ENCODE results near the gene ARHGEF39. TPM values are rescaled to one million over a fixed set of nuclear protein-coding genes. Genes with fewer than 3 reads are reported as not detected.

The ARHGEF39 gene
- total RNA-seq, 1 experiment from 2014 or later: 15.3 TPM

DNA sequence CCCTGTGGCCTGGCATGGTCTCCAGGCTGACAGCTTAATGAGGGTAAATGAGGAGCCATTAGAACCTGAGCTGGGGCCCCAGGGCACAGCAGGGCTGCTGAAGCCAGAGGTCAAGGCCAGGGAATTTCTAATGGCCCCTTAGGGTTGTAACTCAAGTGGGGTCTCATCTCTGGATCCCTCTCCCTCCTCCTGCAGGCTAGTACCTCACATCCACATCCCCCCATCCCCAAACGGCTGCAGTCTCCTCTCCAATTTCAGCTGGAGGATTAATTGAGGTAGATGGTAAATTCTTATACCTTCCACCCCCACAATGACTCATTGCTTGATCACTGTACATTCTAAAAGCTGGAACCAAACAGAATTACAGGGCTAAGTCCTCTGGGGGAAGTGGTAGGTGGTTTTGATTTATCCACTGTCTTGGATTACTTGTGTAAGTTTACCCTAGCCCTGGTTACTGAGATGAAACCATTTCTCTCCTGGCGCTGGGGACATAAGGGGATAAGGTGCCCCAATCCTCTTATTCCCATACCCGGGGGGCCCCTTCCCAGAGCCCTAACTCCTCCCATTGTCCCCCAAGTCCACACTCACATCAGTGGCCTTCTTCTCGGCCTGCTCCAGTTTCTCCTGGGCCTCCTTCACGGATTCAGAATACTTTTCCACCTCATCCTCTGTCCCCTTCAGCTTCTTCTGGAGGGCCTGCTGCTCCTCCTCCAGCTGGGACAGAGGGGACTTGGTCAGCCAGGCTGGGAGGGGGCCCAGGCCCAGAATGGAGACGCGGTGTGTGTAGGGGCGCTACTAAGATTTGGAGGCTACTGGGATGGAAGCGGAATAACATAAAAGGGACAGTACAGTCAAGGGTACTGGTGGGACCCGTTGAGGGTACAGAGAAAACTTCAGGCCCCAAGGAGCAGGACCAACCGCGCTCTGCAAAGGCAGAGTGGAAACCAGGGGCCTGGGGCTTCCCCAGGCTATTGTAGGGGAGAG lies 23.9 kb upstream of the ARHGEF39 start:
- no peak overlapping the region for H3K4me3 ChIP-seq (ENCODE audit: low read length)

GRCh38 chr9:35687972-35688557 lies 23.1 kb upstream of the ARHGEF39 start:
- Histone ChIP-seq H3K27ac (ENCODE audit: low read length) (no peak overlapping the region), H3K9me2 (replicated peaks; ENCODE audit: insufficient read depth, low read length) (no peaks in the 10 kb centered on the region), H3K79me2 (ENCODE audit: low read length) (no peaks in the 10 kb centered on the region), H2AFZ (ENCODE audit: low read length) (no peak overlapping the region), H4K20me1 (ENCODE audit: insufficient read depth, low read depth, low read length) (no peaks in the 10 kb centered on the region), H3K9me3 (ENCODE audit: low read length) (no peaks in the 10 kb centered on the region), H3K36me3 (ENCODE audit: insufficient read depth, low read length) (no peaks in the 10 kb centered on the region), H3K4me3 (ENCODE audit: low read length) (no peak overlapping the region), H3K4me2 (ENCODE audit: low read depth, low read length, poor library complexity, severe bottlenecking) (no peak overlapping the region), H3K27me3 (ENCODE audit: low read length) (no peaks in the 10 kb centered on the region), H3K9ac (ENCODE audit: low read length) (no peak overlapping the region), H3K4me1 (ENCODE audit: low read length) (peaks cover 5% of the 10 kb centered on the region; the same call in 1 of the 2 replicates)
- no peak for DNase-seq

More for the DNA sequence above, 23.9 kb upstream of the ARHGEF39 start:
- DNase-seq: no peak
- Histone ChIP-seq H3K27ac (ENCODE audit: low read length) (no peak overlapping the region), H3K79me2 (ENCODE audit: low read length) (no peaks in the 10 kb centered on the region), H3K4me2 (ENCODE audit: low read depth, low read length, poor library complexity, severe bottlenecking) (no peak overlapping the region), H4K20me1 (ENCODE audit: insufficient read depth, low read depth, low read length) (no peaks in the 10 kb centered on the region), H3K27me3 (ENCODE audit: low read length) (no peaks in the 10 kb centered on the region), H3K9me3 (ENCODE audit: low read length) (no peaks in the 10 kb centered on the region), H3K9me2 (replicated peaks; ENCODE audit: insufficient read depth, low read length) (no peaks in the 10 kb centered on the region), H3K9ac (ENCODE audit: low read length) (no peak overlapping the region), H3K4me1 (ENCODE audit: low read length) (peaks cover 5% of the 10 kb centered on the region; the same call in 1 of the 2 replicates), H3K36me3 (ENCODE audit: insufficient read depth, low read length) (no peaks in the 10 kb centered on the region), H2AFZ (ENCODE audit: low read length) (no peak overlapping the region)

DNA sequence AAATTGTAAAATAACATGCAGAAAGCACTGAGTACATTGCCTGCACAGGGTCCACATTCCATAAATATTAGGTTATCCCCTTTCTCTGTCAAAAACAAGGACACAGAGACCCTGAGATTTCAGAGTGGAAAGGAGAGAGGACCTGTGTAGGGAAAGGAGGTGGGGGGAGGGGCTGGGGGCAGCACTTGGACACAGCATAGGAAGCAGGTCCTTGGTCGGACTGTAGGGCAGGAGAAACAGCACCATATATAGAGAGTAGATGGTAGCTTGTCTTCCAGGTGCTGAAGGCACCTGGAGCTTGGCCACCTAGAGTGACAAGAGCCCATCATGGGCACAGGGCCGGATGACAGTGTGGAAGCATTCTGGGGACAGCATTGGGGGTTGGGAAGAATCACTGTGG lies 22.3 kb upstream of the ARHGEF39 start:
- H3K4me2 ChIP-seq (ENCODE audit: low read depth, low read length, poor library complexity, severe bottlenecking): no peak overlapping the region
- H3K4me1 ChIP-seq (ENCODE audit: low read length): peaks cover 5% of the 10 kb centered on the region; the same call in 1 of the 2 replicates
- H4K20me1 ChIP-seq (ENCODE audit: insufficient read depth, low read depth, low read length): no peaks in the 10 kb centered on the region

DNA sequence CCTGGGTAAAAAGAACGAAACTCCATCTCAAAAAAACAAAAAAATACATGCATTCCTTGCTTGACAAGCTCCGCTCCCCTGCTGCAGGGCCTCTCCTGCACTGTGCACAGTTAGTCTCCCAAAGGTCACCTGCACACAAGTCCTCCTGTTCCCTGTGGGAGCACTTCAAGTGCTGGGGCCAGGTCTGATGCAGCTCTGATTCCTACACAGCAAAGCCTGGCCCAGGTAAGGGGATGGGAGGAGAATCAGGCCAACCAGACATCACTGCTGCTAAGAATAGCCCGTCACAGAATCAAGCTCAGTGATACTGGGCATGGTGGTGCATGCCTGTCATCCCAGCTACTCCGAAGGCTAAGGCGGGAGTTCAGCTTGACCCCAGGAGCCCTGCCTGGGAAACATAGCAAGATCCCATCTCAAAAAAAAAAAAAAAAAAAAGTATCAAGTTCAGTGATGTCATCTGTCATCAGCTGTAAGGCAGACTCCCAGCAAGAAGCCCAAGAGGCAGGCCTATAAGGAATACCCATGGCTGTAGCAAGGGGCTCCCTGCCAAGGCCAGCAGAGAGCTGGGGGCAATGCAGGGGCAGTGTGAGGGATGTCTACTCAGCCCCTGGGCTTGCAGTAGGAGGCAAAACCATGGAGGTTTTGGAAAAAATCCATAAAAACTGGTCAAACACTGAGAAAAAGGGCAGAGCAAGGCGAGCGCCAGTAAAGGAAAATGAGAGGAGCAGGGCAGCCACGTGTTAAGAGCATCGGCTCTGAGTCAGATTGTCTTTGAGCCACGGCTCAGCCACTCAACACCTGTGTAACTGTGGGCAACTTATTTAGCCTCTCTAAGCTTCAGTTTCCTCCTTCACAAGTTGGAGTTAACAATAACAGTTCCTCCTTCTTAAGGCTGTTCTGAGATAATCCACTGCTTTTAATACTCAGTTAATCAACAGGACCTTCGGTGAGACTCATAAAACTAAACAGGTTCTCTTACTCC lies 21.5 kb upstream of the ARHGEF39 start:
- DNase-seq: no peak
- Histone ChIP-seq H3K9ac (ENCODE audit: low read length) (no peak overlapping the region), H3K4me1 (ENCODE audit: low read length) (peaks cover 5% of the 10 kb centered on the region; the same call in 1 of the 2 replicates), H4K20me1 (ENCODE audit: insufficient read depth, low read depth, low read length) (no peaks in the 10 kb centered on the region), H3K79me2 (ENCODE audit: low read length) (no peaks in the 10 kb centered on the region), H3K27me3 (ENCODE audit: low read length) (no peaks in the 10 kb centered on the region), H2AFZ (ENCODE audit: low read length) (no peak overlapping the region), H3K27ac (ENCODE audit: low read length) (no peak overlapping the region), H3K9me3 (ENCODE audit: low read length) (no peaks in the 10 kb centered on the region), H3K36me3 (ENCODE audit: insufficient read depth, low read length) (no peaks in the 10 kb centered on the region), H3K9me2 (replicated peaks; ENCODE audit: insufficient read depth, low read length) (no peaks in the 10 kb centered on the region), H3K4me3 (ENCODE audit: low read length) (no peak overlapping the region), H3K4me2 (ENCODE audit: low read depth, low read length, poor library complexity, severe bottlenecking) (no peak overlapping the region)

More for the DNA sequence above, 22.3 kb upstream of the ARHGEF39 start:
- DNase-seq: no peak
- Histone ChIP-seq H3K4me3 (ENCODE audit: low read length) (no peak overlapping the region), H3K9me2 (replicated peaks; ENCODE audit: insufficient read depth, low read length) (no peaks in the 10 kb centered on the region), H3K36me3 (ENCODE audit: insufficient read depth, low read length) (no peaks in the 10 kb centered on the region), H2AFZ (ENCODE audit: low read length) (no peak overlapping the region), H3K79me2 (ENCODE audit: low read length) (no peaks in the 10 kb centered on the region), H3K27ac (ENCODE audit: low read length) (no peak overlapping the region), H3K9me3 (ENCODE audit: low read length) (no peaks in the 10 kb centered on the region), H3K27me3 (ENCODE audit: low read length) (no peaks in the 10 kb centered on the region), H3K9ac (ENCODE audit: low read length) (no peak overlapping the region)

DNA sequence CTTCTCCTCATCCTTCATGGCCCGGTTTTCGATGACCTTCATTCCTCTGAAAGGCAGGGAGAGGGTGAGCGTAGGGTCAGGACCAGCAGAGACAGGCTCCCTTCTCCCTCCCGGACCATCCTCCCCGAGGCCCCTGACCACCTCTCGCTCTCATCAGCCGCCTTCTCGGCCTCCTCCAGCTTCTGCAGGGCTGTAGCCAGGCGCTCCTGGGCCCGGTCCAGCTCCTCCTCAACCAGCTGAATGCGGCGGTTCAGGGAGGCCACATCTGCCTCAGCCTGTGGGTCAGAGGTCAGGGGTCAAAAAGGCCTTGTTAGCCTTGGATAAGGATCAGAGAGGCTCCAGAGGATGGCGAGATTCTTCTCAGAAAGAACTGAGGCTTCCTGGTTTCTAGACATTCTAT lies 20.5 kb upstream of the ARHGEF39 start:
- Histone ChIP-seq H3K36me3 (ENCODE audit: insufficient read depth, low read length) (no peaks in the 10 kb centered on the region), H3K9me2 (replicated peaks; ENCODE audit: insufficient read depth, low read length) (no peaks in the 10 kb centered on the region), H3K9ac (ENCODE audit: low read length) (no peak overlapping the region), H3K4me3 (ENCODE audit: low read length) (no peak overlapping the region), H3K27ac (ENCODE audit: low read length) (no peak overlapping the region), H3K79me2 (ENCODE audit: low read length) (no peaks in the 10 kb centered on the region), H3K9me3 (ENCODE audit: low read length) (no peaks in the 10 kb centered on the region), H3K27me3 (ENCODE audit: low read length) (no peaks in the 10 kb centered on the region), H2AFZ (ENCODE audit: low read length) (no peak overlapping the region), H3K4me1 (ENCODE audit: low read length) (peaks cover 9% of the 10 kb centered on the region), H3K4me2 (ENCODE audit: low read depth, low read length, poor library complexity, severe bottlenecking) (no peak overlapping the region), H4K20me1 (ENCODE audit: insufficient read depth, low read depth, low read length) (no peaks in the 10 kb centered on the region)
- no peak for DNase-seq

- no peaks in the 10 kb centered on the region for H3K9me3 ChIP-seq (ENCODE audit: low read length)
- H3K27me3 ChIP-seq (ENCODE audit: low read length): no peaks in the 10 kb centered on the region
- H3K4me1 ChIP-seq (ENCODE audit: low read length): peaks cover 15% of the 10 kb centered on the region
- no peaks in the 10 kb centered on the region for H4K20me1 ChIP-seq (ENCODE audit: insufficient read depth, low read depth, low read length)
- H2AFZ ChIP-seq (ENCODE audit: low read length): no peak overlapping the region
- DNase-seq: no peak
- no peak overlapping the region for H3K4me3 ChIP-seq (ENCODE audit: low read length)
- no peaks in the 10 kb centered on the region for H3K36me3 ChIP-seq (ENCODE audit: insufficient read depth, low read length)
- H3K79me2 ChIP-seq (ENCODE audit: low read length): no peaks in the 10 kb centered on the region
- H3K9ac ChIP-seq (ENCODE audit: low read length): no peak overlapping the region
- H3K4me2 ChIP-seq (ENCODE audit: low read depth, low read length, poor library complexity, severe bottlenecking): no peak overlapping the region
- no peak overlapping the region for H3K27ac ChIP-seq (ENCODE audit: low read length)
- H3K9me2 ChIP-seq (replicated peaks; ENCODE audit: insufficient read depth, low read length): no peaks in the 10 kb centered on the region
Observed at GRCh38 chr9:35684921-35685320, 19.9 kb upstream of the ARHGEF39 start.

DNA sequence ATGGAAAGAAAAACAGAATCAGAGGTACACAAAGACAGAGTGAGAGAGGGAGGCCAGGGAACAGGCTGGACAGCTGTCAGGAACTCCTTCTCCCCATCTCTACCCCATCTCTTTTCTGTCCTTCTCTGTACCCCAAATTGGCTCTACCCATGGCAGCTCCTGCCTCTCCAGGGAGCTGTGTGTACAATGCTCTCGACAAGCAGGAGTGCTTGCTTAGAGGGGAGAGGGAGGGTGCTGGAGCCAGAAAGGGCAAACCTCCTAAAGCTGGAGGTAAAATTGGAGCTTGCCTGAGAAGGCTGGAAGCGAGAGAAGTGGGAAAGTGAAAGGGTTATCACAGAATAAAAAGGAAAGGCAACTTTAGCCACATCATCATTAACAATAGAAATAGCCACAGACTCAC lies 18.3 kb upstream of the ARHGEF39 start:
- Histone ChIP-seq H3K9me3 (ENCODE audit: low read length) (no peaks in the 10 kb centered on the region), H3K9me2 (replicated peaks; ENCODE audit: insufficient read depth, low read length) (no peaks in the 10 kb centered on the region), H4K20me1 (ENCODE audit: insufficient read depth, low read depth, low read length) (no peaks in the 10 kb centered on the region), H3K4me2 (ENCODE audit: low read depth, low read length, poor library complexity, severe bottlenecking) (no peak overlapping the region), H3K27ac (ENCODE audit: low read length) (no peak overlapping the region), H3K36me3 (ENCODE audit: insufficient read depth, low read length) (no peaks in the 10 kb centered on the region), H3K27me3 (ENCODE audit: low read length) (no peaks in the 10 kb centered on the region), H3K9ac (ENCODE audit: low read length) (no peak overlapping the region), H3K4me1 (ENCODE audit: low read length) (peaks cover 16% of the 10 kb centered on the region), H3K79me2 (ENCODE audit: low read length) (no peaks in the 10 kb centered on the region), H3K4me3 (ENCODE audit: low read length) (no peak overlapping the region), H2AFZ (ENCODE audit: low read length) (no peak overlapping the region)
- DNase-seq: no peak

Measured in Karpas-422 (cell line).